IgD-negative memory B cell (primary cell): ENCODE results near the gene PHF5A. TPM values are rescaled to one million over a fixed set of nuclear protein-coding genes. Genes with fewer than 3 reads are reported as not detected.
"Not testable (repeated sequence)": the region's sequence is repeated elsewhere in the genome, so short reads cannot be mapped to it uniquely, and the experiment has no call there.

Experiments
- H3K27ac Mint-ChIP-seq, 3 donors: one replicate each; pipeline ENCODE4 v1.8.0; 2020 to 2022; ENCODE audit warnings: mild to moderate bottlenecking in 3 of 3, mixed read lengths in 3 of 3, moderate library complexity in 1 of 3
- H3K27me3 Mint-ChIP-seq: one replicate; pipeline ENCODE4 v1.8.0; 2021; ENCODE audit warnings: mixed read lengths
- H3K36me3 Mint-ChIP-seq: one replicate; pipeline ENCODE4 v1.8.0; 2020; ENCODE audit warnings: mild to moderate bottlenecking, mixed read lengths
- H3K4me1 Mint-ChIP-seq, 3 donors: one replicate each; pipeline ENCODE4 v1.8.0; 2020 to 2022; ENCODE audit warnings: mixed read lengths in 3 of 3, mild to moderate bottlenecking in 1 of 3
- H3K4me3 Mint-ChIP-seq, 4 donors: one replicate each; pipeline ENCODE4 v1.8.0; 2020 to 2022; ENCODE audit warnings: mild to moderate bottlenecking in 4 of 4, mixed read lengths in 4 of 4, moderate library complexity in 3 of 4
- H3K9me3 Mint-ChIP-seq, 3 donors: one replicate each; pipeline ENCODE4 v1.8.0; 2020 to 2021; ENCODE audit warnings: mixed read lengths in 3 of 3, mild to moderate bottlenecking in 1 of 3
- polyA plus RNA-seq: library from polyadenylated mRNA; unstranded; fragments of 300-500 nt; fragmentation: Illumina TruSeq; gene quantifications from one replicate; pipeline ENCODE4 v1.2.3, GENCODE V29; 2021

PHF5A gene
- polyA plus RNA-seq, 1 donor from 2014 or later, result 23.8 TPM

DNA sequence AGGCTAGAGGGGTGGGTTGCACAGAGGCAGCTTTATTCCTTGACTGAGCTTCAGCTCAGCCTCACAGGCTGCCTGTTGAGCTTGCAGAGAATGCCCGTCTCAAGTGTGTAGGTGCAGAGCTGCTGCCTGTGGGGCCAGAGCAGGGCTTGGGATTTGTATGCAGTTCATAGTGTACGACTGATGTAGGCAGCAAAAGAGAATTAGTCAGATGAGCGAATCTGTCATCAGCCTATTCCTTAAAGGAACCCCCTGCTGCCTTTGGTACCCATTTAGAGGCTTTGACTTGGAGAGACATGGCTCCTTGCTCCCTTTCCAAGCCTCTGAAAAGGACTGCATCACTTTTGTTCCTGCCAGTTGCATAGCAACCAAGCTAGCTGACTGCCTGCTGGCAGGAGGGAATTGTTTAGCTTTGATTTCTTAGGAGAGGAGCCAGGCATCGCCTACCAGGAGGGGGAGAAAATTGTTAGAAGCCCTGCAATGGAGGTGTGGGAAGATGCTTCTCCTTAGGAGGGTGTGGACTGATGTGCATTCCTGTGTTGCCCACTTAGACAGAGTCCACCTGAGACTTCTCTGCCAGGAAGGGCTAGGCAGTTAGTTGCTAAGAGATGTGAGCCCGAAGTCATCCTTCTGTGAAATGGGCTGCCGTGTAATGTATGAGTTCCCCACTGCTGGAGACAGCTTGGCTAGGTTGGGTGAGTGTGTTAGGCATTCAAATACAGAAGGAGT, 11.3 kb upstream of the PHF5A start:
- H3K4me3 Mint-ChIP-seq, result peak overlapping the region; percentile 13 to 88 (median 76)
- no peaks in the 10 kb centered on the region for H3K9me3 Mint-ChIP-seq
- H3K27me3 Mint-ChIP-seq, result no peaks in the 10 kb centered on the region
- peak overlapping the region; percentile 71 to 95 (median 91) for H3K27ac Mint-ChIP-seq
- H3K4me1 Mint-ChIP-seq, result peaks cover 51 to 59% (median 58%) of the 10 kb centered on the region in 3 donors
- no peaks in the 10 kb centered on the region for H3K36me3 Mint-ChIP-seq

DNA sequence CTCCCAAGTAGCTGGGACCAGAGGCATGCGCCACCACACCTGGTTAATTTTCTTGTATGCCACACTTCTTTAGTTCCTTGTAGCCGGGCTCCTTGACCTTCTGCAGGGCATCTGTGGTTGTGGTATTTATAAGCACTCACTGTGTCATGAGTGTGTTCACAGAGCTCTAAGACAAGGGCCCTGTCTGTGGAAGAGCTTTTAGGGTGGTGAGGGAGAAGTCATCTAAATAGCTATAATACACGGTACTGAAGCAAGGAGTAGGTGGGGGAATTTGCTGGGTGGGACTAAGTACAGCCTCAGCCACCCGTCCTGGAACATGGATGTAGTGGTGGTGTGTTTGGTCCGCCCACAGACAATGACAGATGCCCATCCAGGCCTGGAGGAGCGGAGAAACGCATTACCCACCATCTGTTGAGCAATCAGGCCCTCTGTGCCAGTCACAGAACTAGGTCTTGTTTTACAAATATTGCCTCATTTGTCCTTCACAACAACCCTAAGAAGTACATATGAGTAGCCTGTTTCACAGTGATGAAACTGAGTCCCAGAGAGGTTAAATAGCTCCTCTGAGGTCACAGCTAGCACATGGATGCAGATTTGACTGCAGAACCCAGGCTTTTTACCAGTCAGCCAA, 10.5 kb upstream of the PHF5A start:
- no peaks in the 10 kb centered on the region for H3K27me3 Mint-ChIP-seq
- peaks cover 51 to 59% (median 59%) of the 10 kb centered on the region in 3 donors for H3K4me1 Mint-ChIP-seq
- H3K27ac Mint-ChIP-seq, result peak overlapping the region; percentile 54 to 94 (median 91)
- no peaks in the 10 kb centered on the region for H3K9me3 Mint-ChIP-seq
- H3K36me3 Mint-ChIP-seq, result peaks cover 1% of the 10 kb centered on the region
- H3K4me3 Mint-ChIP-seq, result peak overlapping the region; percentile 62 to 88 (median 80)

GRCh38 chr22:41478473-41478872, 10.0 kb upstream of the PHF5A start:
- H3K27ac Mint-ChIP-seq, result peak overlapping the region; percentile 54 to 94 (median 91)

DNA sequence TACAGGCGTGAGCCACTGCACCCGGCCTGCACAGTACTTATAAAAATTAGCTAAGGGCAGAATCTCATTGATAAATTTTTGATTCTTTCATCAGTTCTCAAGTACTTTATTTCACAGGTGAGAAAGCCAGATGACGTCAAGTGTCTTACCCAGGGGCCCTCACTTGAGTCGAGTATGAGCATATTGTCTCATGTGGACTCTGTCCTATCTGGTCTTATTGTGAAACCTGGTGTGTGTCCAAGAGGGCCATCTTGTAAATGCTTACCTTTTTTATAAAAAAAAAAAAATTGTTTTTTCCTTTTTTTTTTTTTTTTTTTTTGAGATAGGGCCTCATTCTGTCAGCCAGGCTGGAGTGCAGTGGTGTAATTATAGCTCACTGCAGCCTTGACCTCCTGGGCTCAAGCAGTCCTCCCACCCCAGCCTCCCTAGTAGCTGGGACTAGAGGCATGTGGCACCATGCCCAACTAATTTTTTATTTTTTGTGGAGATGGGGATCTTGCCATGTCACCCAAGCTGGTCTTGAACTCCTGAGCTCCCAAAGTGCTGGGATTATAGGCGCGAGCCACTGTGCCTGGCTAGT, 6.5 kb upstream of the PHF5A start:
- Mint-ChIP-seq H3K27ac (peak overlapping the region; percentile 27 to 90 (median 76)), H3K4me1 (peaks cover 41 to 55% (median 43%) of the 10 kb centered on the region in 3 donors), H3K4me3 (peak overlapping the region in 3 of 4 donors; percentile 72 to 81 (median 80)), H3K27me3 (no peaks in the 10 kb centered on the region), H3K36me3 (peaks cover 1% of the 10 kb centered on the region), H3K9me3 (no peaks in the 10 kb centered on the region)

More at GRCh38 chr22:41478473-41478872, 10.0 kb upstream of the PHF5A start:
- Mint-ChIP-seq H3K4me3 (peak overlapping the region; percentile 62 to 88 (median 80)), H3K27me3 (no peaks in the 10 kb centered on the region), H3K36me3 (peaks cover 1% of the 10 kb centered on the region), H3K4me1 (peaks cover 57 to 63% (median 61%) of the 10 kb centered on the region in 3 donors), H3K9me3 (no peaks in the 10 kb centered on the region)

- Mint-ChIP-seq H3K36me3 (peaks cover 1% of the 10 kb centered on the region), H3K27me3 (no peaks in the 10 kb centered on the region), H3K27ac (peak overlapping the region in 2 of 3 donors; percentile 23 to 34), H3K4me1 (peaks cover 34 to 57% (median 40%) of the 10 kb centered on the region in 3 donors), H3K9me3 (no peaks in the 10 kb centered on the region), H3K4me3 (peak overlapping the region in 3 of 4 donors; percentile 2 to 87 (median 52))
These were observed 3.1 kb upstream of the PHF5A start for GRCh38 chr22:41471568-41471967.

DNA sequence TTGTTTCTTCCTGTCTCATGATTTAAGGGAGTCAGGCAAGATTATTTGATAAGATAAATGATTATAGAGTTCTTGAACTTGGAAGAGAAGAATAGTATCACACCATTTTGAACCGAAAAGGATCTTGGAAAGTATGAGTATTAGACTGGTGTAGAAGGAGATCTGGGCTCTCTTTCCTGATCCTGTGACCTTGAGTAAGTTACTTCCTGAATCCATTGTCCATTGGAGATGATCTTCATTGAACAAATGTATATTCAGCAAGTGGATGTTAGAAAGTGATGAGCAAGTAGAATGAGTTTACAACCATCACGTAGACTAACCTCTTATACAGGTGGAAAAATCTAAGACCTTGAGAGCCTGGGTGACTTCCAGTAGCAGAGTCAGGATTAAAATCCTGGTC, 2.4 kb upstream of the PHF5A start:
- Mint-ChIP-seq H3K9me3 (no peaks in the 10 kb centered on the region), H3K36me3 (peaks cover 1% of the 10 kb centered on the region), H3K27ac (peak overlapping the region; percentile 39 to 95 (median 64)), H3K4me1 (peaks cover 31 to 53% (median 39%) of the 10 kb centered on the region in 3 donors), H3K4me3 (peak overlapping the region in 2 of 4 donors; percentile 87 to 99), H3K27me3 (no peaks in the 10 kb centered on the region)

DNA sequence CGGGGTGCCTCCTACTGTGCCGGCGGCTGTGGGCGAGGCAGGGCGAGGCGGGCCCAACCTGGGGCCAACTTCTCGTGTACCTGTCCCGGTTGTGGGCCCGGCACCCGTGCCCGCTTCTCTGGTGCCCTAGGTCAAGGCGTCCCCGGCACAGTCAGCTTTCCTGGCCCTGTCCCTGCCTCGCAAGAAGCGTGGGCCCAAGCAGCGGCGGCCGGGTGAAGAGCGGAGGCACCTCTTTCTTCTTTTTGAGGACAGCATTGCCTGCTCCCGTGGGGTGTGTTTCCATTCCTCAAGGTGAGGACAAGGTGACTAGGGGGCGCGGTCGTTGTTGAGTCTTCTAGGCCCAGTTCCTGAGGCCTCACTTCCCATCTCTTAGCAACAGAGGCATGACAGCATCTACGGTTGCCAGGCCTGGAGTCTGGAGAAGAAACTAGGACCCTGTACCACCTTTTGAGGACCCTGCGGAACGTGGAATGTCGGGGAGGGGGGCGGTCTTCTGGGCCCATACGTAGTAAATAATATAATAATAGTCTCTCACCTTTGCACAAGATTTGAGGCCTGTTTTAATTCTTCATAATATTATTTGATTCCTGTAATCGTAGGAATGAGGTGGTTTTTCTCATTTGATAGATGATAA, 843 bp upstream of the PHF5A start:
- Mint-ChIP-seq H3K27me3 (no peaks in the 10 kb centered on the region), H3K36me3 (no peaks in the 10 kb centered on the region), H3K4me3 (peak overlapping the region; percentile 88 to 99 (median 92)), H3K4me1 (peaks cover 30 to 53% (median 35%) of the 10 kb centered on the region in 3 donors), H3K27ac (peak overlapping the region; percentile 95 to 100 (median 99)), H3K9me3 (no peaks in the 10 kb centered on the region)

- H3K9me3 Mint-ChIP-seq, result no peaks in the 10 kb centered on the region
- H3K36me3 Mint-ChIP-seq, result no peaks in the 10 kb centered on the region
- H3K27ac Mint-ChIP-seq, result peak overlapping the region in 1 of 3 donors; percentile 39
- peak overlapping the region in 1 of 4 donors; percentile 48 for H3K4me3 Mint-ChIP-seq
- no peaks in the 10 kb centered on the region for H3K27me3 Mint-ChIP-seq
- peaks cover 0 to 11% (median 6%) of the 10 kb centered on the region in 3 donors for H3K4me1 Mint-ChIP-seq
These were observed 6.6 kb downstream of the PHF5A start for GRCh38 chr22:41461901-41462300.

DNA sequence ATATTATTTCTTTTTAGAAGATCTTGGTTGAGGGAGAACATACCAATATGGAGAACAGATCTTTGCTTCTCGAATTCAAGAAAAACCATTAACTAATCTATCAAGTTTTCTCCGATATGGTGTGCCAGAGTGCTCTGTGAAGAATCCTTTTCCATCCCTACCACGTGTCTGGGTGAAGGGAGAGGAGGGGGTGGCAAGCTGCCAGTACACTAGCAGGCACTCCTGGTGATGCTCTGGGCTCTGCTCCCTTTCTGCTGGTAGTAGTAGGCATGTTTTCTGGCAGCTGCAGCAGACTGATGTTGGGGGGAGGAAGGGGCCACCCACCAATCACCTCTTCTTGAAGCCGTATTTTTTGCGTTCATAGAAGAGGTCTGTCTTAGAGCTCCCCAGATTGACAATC, 8.4 kb downstream of the PHF5A start:
- not testable (repeated sequence) for H3K36me3 Mint-ChIP-seq, H3K27me3 Mint-ChIP-seq, H3K27ac Mint-ChIP-seq, H3K9me3 Mint-ChIP-seq
- Mint-ChIP-seq H3K4me3 (peak overlapping the region in 1 of 4 donors; percentile 49), H3K4me1 (peaks cover 0 to 11% (median 5%) of the 10 kb centered on the region in 3 donors)

- no peak overlapping the region for H3K27ac Mint-ChIP-seq
- no peaks in the 10 kb centered on the region for H3K36me3 Mint-ChIP-seq
- no peaks in the 10 kb centered on the region for H3K9me3 Mint-ChIP-seq
- H3K4me1 Mint-ChIP-seq, result peaks cover 0 to 8% (median 5%) of the 10 kb centered on the region in 3 donors
- H3K27me3 Mint-ChIP-seq, result no peaks in the 10 kb centered on the region
- H3K4me3 Mint-ChIP-seq, result no peak overlapping the region
These were observed 9.1 kb downstream of the PHF5A start for GRCh38 chr22:41459431-41459830.

GRCh38 chr22:41458161-41458728, 10.2 kb downstream of the PHF5A start:
- H3K4me1 Mint-ChIP-seq, result peaks cover 0 to 6% (median 3%) of the 10 kb centered on the region in 3 donors
- H3K4me3 Mint-ChIP-seq, result peak overlapping the region in 1 of 4 donors; percentile 22
- H3K27me3 Mint-ChIP-seq, result no peaks in the 10 kb centered on the region
- peak overlapping the region in 1 of 3 donors; percentile 59 for H3K27ac Mint-ChIP-seq
- no peaks in the 10 kb centered on the region for H3K9me3 Mint-ChIP-seq
- H3K36me3 Mint-ChIP-seq, result no peaks in the 10 kb centered on the region

GRCh38 chr22:41448189-41448808, 20.2 kb downstream of the PHF5A start:
- peak overlapping the region; percentile 80 to 97 (median 95) for H3K4me3 Mint-ChIP-seq
- peaks cover 0 to 2% (median 0%) of the 10 kb centered on the region in 3 donors for H3K9me3 Mint-ChIP-seq
- H3K27me3 Mint-ChIP-seq, result no peaks in the 10 kb centered on the region
- H3K36me3 Mint-ChIP-seq, result peaks cover 5% of the 10 kb centered on the region
- H3K27ac Mint-ChIP-seq, result peak overlapping the region; percentile 91 to 100 (median 99)
- H3K4me1 Mint-ChIP-seq, result peaks cover 14 to 23% (median 21%) of the 10 kb centered on the region in 3 donors

DNA sequence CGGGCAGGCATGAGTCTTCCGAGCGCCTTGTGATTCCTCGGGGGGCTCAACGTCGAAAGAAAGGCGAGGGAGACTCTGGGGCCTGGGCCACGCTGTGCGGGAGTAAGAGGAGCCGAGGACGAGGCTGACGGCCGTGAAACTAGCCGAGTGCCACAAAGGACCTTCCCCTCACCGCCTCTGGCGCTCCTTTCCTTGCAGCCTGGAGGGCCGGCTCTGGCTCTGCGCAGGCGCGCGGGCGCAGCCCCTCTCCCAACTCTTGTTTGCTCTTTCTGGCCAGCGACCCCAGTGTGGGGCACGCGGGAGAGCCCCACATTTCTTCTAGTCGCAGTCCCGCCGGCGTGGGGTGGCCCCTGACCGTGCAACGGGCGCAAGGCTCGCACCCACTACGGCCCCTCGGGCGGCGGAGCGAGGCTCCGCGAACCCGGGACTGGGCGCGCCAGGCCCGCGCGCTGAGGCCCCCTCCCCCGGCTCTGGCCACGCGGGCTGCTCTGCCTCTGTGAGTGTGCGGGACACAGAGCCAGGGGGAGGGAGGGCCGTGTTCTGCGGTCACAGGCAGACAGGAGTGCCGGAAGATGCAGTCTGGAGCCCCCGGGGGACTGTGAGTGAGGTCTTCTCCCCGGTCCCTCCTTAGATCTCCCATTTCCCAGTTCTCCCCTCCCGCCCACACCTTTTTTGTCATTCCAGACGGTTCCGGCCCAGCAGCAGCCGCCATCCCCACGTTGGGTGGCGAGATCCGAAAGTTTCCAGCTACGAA, 20.9 kb downstream of the PHF5A start:
- H3K27ac Mint-ChIP-seq, result peak overlapping the region; percentile 91 to 100 (median 99)
- H3K36me3 Mint-ChIP-seq, result peaks cover 5% of the 10 kb centered on the region
- H3K9me3 Mint-ChIP-seq, result peaks cover 0 to 2% (median 0%) of the 10 kb centered on the region in 3 donors
- peaks cover 19 to 27% (median 25%) of the 10 kb centered on the region in 3 donors for H3K4me1 Mint-ChIP-seq
- H3K4me3 Mint-ChIP-seq, result peak overlapping the region; percentile 80 to 97 (median 95)
- peaks cover 1% of the 10 kb centered on the region for H3K27me3 Mint-ChIP-seq
